Neutrophil (primary cell): ENCODE results near the gene ABTB2.

Experiments used
- H3K27ac ChIP-seq: fragments of 200-600 bp; sonication (generic); 2 replicates; pipeline ENCODE4 v1.5.1; 2016; ENCODE audit warnings: mild to moderate bottlenecking, moderate library complexity
- H3K27me3 ChIP-seq: fragments of 200-600 bp; sonication (generic); 2 replicates; pipeline ENCODE4 v1.6.0; 2016; ENCODE audit warnings: mild to moderate bottlenecking
- H3K36me3 ChIP-seq: fragments of 200-600 bp; sonication (generic); 2 replicates; pipeline ENCODE4 v1.5.1; 2017
- H3K4me1 ChIP-seq, 2 experiments: fragments of 200-600 bp in 1 of 2; sonication (generic) in 1 of 2; 1 replicate in 1 of 2; 2 replicates in 1 of 2; pipeline versions ENCODE4 v1.5.1 to v1.6.1; 2013 to 2016; ENCODE audit warnings: low read depth in 1 of 2, low read length in 1 of 2, mild to moderate bottlenecking in 1 of 2, moderate library complexity in 1 of 2; ENCODE audit not compliant: control insufficient read depth in 1 of 2, insufficient read depth in 1 of 2
- H3K4me3 ChIP-seq, 2 experiments: fragments of 200-600 bp in 1 of 2; sonication (generic) in 1 of 2; 1 replicate in 1 of 2; 2 replicates in 1 of 2; pipeline ENCODE4 v1.5.1; 2013 to 2016; ENCODE audit warnings: low read depth in 1 of 2, low read length in 1 of 2, mild to moderate bottlenecking in 1 of 2, moderate library complexity in 1 of 2
- H3K9me3 ChIP-seq: fragments of 200-600 bp; sonication (generic); 2 replicates; pipeline ENCODE4 v1.5.1; 2016
- CTCF ChIP-seq: fragments of 200-600 bp; sonication (generic); IDR thresholded peaks from 2 replicates; pipeline ENCODE4 v1.5.1; 2016; ENCODE audit warnings: antibody characterized with exemption

ABTB2 gene

GRCh38 chr11:34260072-34260575, 97.7 kb downstream of the ABTB2 start:
- no peak for TF ChIP-seq CTCF
- no peak overlapping the region for H3K4me3 ChIP-seq
- peaks cover 2 to 7% of the 10 kb centered on the region in 2 experiments for H3K4me1 ChIP-seq
- no peaks in the 10 kb centered on the region for H3K36me3 ChIP-seq
- H3K27ac ChIP-seq, result no peak overlapping the region
- H3K27me3 ChIP-seq, result no peaks in the 10 kb centered on the region
- H3K9me3 ChIP-seq, result no peaks in the 10 kb centered on the region

DNA sequence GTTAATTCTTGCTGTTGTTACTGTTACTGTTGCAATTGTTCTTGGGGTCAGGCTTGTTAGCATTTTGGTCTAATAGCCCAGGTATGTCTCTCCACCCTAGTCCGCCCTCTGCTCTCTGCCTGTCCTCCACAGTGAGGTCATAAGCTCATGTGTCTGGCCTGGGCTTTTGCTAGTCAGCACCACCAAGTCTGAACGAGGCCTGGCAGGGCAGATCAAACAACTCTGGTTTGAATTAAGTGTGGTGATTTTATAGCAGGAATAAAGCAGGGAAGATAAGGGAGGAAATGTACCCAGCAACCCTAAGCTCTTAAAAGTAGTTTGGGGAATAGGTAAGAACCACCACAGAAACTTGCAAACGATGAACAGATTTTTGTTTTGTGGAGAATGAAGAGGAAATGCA, 98.7 kb downstream of the ABTB2 start:
- H3K9me3 ChIP-seq, result no peaks in the 10 kb centered on the region
- TF ChIP-seq CTCF, result no peak
- no peaks in the 10 kb centered on the region for H3K36me3 ChIP-seq
- no peak overlapping the region for H3K4me3 ChIP-seq
- H3K27ac ChIP-seq, result no peak overlapping the region
- peaks cover 4 to 10% of the 10 kb centered on the region in 2 experiments for H3K4me1 ChIP-seq
- no peaks in the 10 kb centered on the region for H3K27me3 ChIP-seq

DNA sequence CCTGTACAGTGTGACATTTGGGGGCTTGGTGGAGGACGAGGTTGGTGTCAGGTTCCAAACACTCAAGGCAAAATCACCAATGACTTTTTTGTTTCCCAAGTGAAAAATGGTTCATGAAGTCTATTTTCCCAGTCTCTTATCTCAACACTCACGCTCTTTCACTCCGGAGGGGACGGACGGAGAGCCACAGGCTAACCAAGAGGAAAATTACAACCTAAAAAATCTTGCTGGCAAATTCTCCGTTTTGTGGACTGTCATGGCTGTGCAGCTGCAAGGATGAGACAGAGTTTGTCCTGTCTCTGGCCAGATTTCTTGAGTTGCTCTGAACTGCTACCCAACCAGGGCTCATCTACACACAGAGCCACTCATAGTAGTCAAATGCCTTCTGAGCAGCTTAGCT, 101.2 kb downstream of the ABTB2 start:
- Histone ChIP-seq H3K9me3 (no peaks in the 10 kb centered on the region), H3K27ac (no peak overlapping the region), H3K36me3 (no peaks in the 10 kb centered on the region), H3K4me3 (no peak overlapping the region), H3K4me1 (peaks cover 9 to 21% of the 10 kb centered on the region in 2 experiments), H3K27me3 (no peaks in the 10 kb centered on the region)
- no peak for TF ChIP-seq CTCF

GRCh38 chr11:34256150-34256549, 101.7 kb downstream of the ABTB2 start:
- peaks cover 11 to 25% of the 10 kb centered on the region in 2 experiments for H3K4me1 ChIP-seq
- H3K36me3 ChIP-seq, result no peaks in the 10 kb centered on the region
- no peak overlapping the region for H3K27ac ChIP-seq
- H3K4me3 ChIP-seq, result no peak overlapping the region
- no peaks in the 10 kb centered on the region for H3K27me3 ChIP-seq
- no peaks in the 10 kb centered on the region for H3K9me3 ChIP-seq
- TF ChIP-seq CTCF, result no peak

DNA sequence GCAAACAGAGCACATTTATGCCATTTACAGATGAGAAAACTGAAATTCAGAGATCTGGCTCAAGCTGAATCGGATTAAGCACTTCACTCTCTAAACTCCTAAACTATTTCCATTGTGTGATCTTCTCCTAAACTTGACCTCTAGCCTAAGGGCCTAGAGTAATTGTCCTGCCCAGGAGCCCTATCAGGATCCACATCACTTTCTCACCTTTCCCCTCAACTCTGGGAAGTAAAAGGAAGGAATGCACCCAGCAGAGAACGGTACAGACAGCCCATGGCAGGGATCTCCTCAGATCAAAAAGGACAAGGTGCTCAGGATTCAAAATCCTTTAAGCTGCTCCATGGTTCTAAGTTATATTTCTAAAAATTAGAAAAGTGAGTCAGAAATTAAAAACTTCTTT, 102.7 kb downstream of the ABTB2 start:
- no peak for TF ChIP-seq CTCF
- H3K9me3 ChIP-seq, result no peaks in the 10 kb centered on the region
- H3K27ac ChIP-seq, result no peak overlapping the region
- H3K4me3 ChIP-seq, result no peak overlapping the region
- H3K27me3 ChIP-seq, result no peaks in the 10 kb centered on the region
- H3K4me1 ChIP-seq, result peaks cover 22 to 35% of the 10 kb centered on the region in 2 experiments
- H3K36me3 ChIP-seq, result no peaks in the 10 kb centered on the region

- Histone ChIP-seq H3K27me3 (no peaks in the 10 kb centered on the region), H3K4me3 (no peak overlapping the region), H3K4me1 (peaks cover 30 to 43% of the 10 kb centered on the region in 2 experiments), H3K9me3 (no peaks in the 10 kb centered on the region), H3K27ac (no peak overlapping the region), H3K36me3 (no peaks in the 10 kb centered on the region)
- no peak for TF ChIP-seq CTCF
These were observed 103.8 kb downstream of the ABTB2 start for GRCh38 chr11:34254011-34254410.
